ENCODE results near the gene PGAM4.
A peak's percentile ranks its signal among the peaks of the same experiment; 100 is the strongest.
"Not testable (repeated sequence)": the region's sequence is repeated elsewhere in the genome, so short reads cannot be mapped to it uniquely, and the experiment has no call there.

The PGAM4 gene

DNA sequence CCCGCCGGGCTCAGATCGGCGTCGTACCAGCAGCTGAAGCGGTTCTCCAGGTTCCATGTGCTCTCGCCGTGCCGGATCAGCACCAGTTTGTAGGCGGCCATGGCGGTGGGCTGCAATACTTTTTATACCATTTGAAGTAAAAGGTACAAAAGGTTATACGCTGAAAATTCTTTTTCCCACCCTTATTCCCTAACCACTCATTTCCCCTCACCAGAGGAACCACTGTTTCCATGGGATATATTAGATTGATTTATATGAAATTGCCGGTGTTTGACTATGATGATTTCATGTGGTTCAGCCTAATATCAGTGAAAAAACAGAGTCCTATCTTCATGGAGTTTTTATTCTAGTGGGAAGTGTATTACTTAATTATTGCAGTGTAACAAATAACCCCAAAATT, at the start of gene PGAM4:
Gene PGAM4 (minus strand): TSS at position 101 of the 400 bp plus-strand sequence. CDS start 0 bp downstream, at position 101.
- DNase-seq (ENCODE audit: low spot score) = no peak

- no peak for DNase-seq (ENCODE audit: low spot score)
Observed at GRCh38 chrX:78011846-78012245, 42.4 kb upstream of the PGAM4 start.

GRCh38 chrX:77979870-77980269, 10.4 kb upstream of the PGAM4 start:
- no peak for DNase-seq (ENCODE audit: low spot score)

DNA sequence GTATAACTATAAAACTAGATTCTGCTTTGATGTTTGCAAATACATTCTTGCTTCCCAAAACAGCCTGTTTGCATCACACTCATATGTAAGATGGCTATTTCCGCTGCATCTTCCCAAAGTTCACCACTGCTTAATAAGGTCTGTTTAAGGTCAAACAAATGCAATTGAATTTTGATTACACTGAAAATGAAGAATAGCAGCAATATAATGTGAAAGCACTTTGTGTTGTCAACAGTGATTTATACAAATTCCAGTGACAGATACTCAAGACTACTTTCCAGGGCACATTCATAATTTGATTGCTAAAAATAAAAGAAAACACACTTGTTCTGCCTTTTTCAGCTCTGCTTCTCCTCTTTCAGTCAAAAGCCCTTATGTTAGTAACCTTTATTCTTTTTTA, 8.1 kb upstream of the PGAM4 start:
- no peak for DNase-seq (ENCODE audit: low spot score)

DNA sequence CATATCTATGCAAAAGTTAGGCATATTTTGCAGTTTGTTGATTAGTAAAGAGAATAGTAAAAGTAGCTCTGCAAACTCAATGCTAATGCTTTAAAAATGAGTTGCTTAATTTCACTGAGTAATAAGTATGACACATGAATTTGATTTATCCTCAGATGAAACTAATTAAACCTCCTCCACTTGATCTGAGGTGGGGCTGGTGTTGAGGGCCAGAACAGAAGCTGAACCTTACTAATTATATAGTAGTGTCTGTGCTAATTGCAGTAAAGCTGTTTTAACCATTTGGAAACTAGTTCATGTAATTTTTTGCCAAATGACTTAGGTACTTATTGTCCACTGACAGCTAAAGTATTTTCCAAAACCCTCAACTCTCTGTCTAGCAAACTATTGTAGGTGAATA, 7.7 kb upstream of the PGAM4 start:
- DNase-seq (ENCODE audit: low spot score) = no peak

GRCh38 chrX:77975755-77976154, 6.3 kb upstream of the PGAM4 start:
- no peak for DNase-seq (ENCODE audit: low spot score)

DNA sequence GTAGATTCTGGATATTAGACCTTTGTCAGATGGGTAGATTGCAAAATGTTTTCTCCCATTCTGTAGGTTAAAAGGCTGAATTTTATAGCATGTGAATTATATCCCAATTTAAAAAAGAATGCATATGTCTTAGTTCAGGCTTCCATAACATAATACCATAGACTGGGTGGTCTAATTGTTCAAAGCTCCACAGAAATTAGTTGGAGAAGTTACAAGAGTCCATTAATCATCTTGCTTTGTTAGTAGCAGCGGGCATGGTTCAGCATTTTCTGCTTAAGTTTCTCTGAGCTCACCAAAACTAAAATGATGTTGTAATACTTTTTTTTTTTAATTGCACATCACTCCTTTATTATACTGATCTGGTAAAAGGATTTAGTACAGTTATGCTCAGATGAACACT, 1.8 kb downstream of the PGAM4 start:
- no peak for DNase-seq (ENCODE audit: low spot score)

GRCh38 chrX:77966361-77966760, 3.1 kb downstream of the PGAM4 start:
- no peak for DNase-seq (ENCODE audit: low spot score)

- peak; percentile 3 for DNase-seq (ENCODE audit: low spot score)
Observed at GRCh38 chrX:77962068-77962902, 7.2 kb downstream of the PGAM4 start.

- DNase-seq (ENCODE audit: low spot score) = peak; percentile 6
Observed at GRCh38 chrX:77961063-77961462, 8.4 kb downstream of the PGAM4 start.

- DNase-seq (ENCODE audit: low spot score) = peak; percentile 14
Observed at GRCh38 chrX:77960567-77960966, 8.9 kb downstream of the PGAM4 start.

- no peak for DNase-seq (ENCODE audit: low spot score)
Observed at GRCh38 chrX:77953708-77954107, 15.7 kb downstream of the PGAM4 start.

DNA sequence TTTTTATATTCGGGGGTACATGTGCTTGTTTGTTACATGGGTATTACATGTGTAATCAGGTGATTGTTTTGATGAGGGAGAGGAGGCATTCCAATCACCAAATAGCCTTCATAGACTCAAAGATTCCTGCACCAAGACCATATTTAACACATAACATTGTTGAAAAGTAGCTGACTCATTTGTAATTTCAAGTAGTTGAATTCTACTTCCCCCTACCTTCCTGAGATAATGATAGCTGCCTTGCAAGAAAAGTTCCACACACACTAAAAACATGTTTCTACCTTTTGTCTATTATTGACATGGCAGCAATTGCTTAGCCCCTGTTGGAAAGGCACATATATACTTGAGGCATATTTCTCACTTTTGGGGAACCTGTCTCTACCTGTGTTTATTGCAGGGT, 16.1 kb downstream of the PGAM4 start:
- no peak for DNase-seq (ENCODE audit: low spot score)

GRCh38 chrX:77952173-77952572, 17.3 kb downstream of the PGAM4 start:
- DNase-seq (ENCODE audit: low spot score) = no peak

- no peak for DNase-seq (ENCODE audit: low spot score)
Observed at GRCh38 chrX:77949840-77950239, 19.6 kb downstream of the PGAM4 start.

- no peak for DNase-seq (ENCODE audit: low spot score)
Observed at GRCh38 chrX:77946571-77946970, 22.9 kb downstream of the PGAM4 start.

- DNase-seq (ENCODE audit: low spot score) = no peak
Observed at GRCh38 chrX:77945910-77946545, 23.4 kb downstream of the PGAM4 start.

DNA sequence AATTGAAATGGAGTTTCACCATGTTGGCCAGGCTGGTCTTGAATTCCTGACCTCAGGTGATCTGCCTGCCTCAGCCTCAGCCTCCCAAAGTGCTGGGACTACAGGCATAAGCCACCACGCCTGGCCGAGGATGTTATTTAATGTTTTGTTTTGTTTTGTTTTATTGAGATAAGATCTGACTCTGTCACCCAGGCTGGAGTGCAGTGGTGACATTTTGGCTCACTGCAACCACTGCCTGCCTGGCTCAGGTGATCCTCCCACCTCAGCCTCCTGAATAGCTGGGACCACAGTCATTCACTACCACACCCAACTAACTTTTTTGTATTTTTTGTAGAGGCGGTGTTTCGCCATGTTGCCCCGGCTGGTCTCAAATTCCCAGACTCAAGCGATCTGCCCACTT, 24.4 kb downstream of the PGAM4 start:
- DNase-seq (ENCODE audit: low spot score) = not testable (repeated sequence)

- DNase-seq (ENCODE audit: low spot score) = no peak
Observed at GRCh38 chrX:77938083-77938680, 31.3 kb downstream of the PGAM4 start.

GRCh38 chrX:77937291-77937690, 32.1 kb downstream of the PGAM4 start:
- DNase-seq (ENCODE audit: low spot score) = no peak

- no peak for DNase-seq (ENCODE audit: low spot score)
Observed at GRCh38 chrX:77936299-77936698, 33.1 kb downstream of the PGAM4 start.

GRCh38 chrX:77935886-77936285, 33.6 kb downstream of the PGAM4 start:
- no peak for DNase-seq (ENCODE audit: low spot score)

- DNase-seq (ENCODE audit: low spot score) = no peak
Observed at GRCh38 chrX:77930581-77930980, 38.9 kb downstream of the PGAM4 start.

All from activated CD4-positive, alpha-beta T cell treated with anti-CD3 and anti-CD28 coated beads, Interleukin-2, Interleukin-4, amounts not matched to agents 100 ng/mL and 50 ng/mL, durations not matched to agents 16 hours and 8 hours (primary cell).